HG02973 (cell line): ENCODE measurements around the gene POU2AF1.
"Not testable (repeated sequence)": the region's sequence is repeated elsewhere in the genome, so short reads cannot be mapped to it uniquely, and the experiment has no call there.

Experiments used
- ATAC-seq: cut with Tn5 transposase; IDR thresholded peaks from one replicate; pipeline ENCODE4 v1.9.1; 2021; ENCODE audit warnings: moderate library complexity; ENCODE audit not compliant: unreplicated experiment

The POU2AF1 gene

DNA sequence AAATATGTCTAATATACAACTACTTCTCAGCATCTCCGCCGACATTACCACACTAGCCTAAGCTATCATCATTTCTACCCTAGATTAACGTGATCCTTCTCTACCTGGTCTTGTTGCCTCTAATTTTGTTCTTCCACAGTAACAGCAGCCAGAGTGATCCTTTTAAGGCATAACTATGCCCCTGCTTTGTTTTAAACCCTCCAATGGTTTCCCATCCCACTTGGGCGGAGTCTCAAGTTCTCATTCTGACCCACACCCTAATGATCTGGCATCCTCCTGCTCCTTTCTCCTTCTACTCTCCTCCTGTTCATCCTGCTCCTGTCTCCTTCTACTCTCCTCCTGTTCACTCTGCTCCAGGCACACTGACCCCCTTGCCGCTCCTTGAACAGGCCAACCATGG lies 31.9 kb upstream of the POU2AF1 start:
- ATAC-seq = no peak

DNA sequence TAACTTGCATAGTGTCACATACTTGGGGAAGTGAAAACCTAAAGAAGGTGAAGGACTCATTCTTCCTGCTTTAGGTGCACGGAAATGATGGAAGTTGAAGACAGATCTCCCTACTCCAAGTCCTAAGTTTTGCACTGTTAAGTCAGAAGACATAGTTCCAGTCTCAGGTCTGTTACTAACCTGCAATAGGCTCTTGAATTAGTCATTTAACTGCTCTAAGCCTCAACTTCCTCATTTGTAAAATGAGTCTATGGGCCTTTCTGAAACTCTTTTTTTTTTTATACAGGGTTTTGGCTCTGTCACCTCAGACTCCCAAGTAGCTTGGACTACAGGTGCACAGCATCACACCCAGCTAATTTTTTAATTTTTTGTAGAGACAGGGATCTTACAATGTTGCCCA lies 30.8 kb upstream of the POU2AF1 start:
- ATAC-seq = peak; percentile 75

GRCh38 chr11:111408789-111409727 lies 30.0 kb upstream of the POU2AF1 start:
- peak; percentile 33 for ATAC-seq

GRCh38 chr11:111407652-111408051 lies 28.6 kb upstream of the POU2AF1 start:
- ATAC-seq = no peak

DNA sequence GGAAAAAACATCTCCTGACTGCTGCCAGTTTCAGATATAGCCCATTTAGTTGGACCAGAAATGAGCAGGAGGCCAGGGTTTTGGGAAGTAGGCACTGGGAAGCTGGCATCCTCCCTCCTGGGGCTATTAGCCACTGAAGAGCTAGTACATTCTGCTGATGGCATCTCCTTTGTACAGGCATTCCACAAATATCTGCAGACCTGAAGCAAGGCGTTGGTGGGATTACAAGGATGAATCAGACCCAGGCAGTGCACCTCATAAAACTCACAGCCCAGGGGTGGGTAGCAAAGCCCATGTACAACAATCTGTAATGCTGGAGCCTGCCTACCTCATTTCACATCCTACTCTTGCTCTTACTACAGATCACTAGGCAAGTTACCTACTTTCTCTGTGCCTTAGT lies 27.5 kb upstream of the POU2AF1 start:
- ATAC-seq = no peak

- no peak for ATAC-seq
Observed at GRCh38 chr11:111406091-111406490, 27.0 kb upstream of the POU2AF1 start.

DNA sequence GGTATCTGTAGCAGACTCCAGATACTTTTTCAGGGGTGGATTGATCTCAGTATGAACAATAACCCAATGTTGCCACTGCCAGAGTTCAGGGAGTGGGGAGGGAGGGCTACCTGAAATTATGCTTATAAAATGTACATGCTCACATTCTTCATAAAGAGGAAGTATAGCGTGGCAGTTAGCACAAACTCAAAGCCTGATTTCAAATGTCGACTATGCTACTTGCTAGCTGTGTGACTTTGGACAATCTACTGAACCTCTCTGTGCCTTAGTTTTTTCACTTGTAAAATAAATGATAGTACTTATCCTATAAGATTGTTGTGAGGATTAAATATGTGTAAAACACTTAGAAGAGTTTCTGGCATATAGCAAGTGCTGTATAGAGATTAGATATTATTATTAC lies 26.5 kb upstream of the POU2AF1 start:
- ATAC-seq = no peak

GRCh38 chr11:111403051-111403726 lies 24.1 kb upstream of the POU2AF1 start:
- ATAC-seq = no peak

DNA sequence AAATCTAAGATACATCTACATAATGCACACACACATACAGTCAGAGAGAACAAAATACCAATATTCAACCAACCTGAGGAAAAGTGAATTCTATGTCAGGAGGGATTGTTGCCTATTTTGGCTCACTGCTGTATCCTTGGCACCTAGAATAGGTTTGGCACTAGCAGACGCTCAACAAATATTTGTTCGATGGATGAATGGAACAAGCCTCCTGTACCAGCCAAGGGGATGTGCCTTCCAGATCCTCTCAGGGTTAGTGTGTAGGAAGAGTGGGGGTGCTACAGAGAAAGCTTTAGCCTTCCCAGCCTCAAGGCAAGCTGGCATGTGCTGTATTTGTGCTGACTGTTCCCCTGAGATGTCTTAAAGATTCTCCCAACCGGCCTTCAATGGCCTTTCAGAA lies 23.3 kb upstream of the POU2AF1 start:
- no peak for ATAC-seq

GRCh38 chr11:111401957-111402356 lies 22.9 kb upstream of the POU2AF1 start:
- not testable (repeated sequence) for ATAC-seq

DNA sequence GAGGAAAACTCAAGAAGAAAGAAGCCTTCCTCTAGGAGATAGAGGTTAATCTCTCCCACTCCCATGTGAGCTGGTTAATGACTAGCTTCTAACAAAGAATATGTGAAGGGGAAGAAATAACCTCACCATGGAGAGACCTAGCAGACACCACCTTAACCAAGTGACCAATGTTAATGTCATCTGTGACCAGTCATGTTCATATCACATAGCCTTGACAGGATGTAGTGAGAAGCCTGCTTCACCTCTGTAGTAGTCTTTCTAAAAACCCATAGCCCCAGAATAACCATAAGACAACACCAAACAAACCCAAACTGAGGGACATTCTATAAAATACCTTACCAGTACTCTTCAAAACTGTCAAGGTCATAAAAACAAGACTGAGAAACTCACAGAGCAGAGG lies 21.5 kb upstream of the POU2AF1 start:
- no peak for ATAC-seq

DNA sequence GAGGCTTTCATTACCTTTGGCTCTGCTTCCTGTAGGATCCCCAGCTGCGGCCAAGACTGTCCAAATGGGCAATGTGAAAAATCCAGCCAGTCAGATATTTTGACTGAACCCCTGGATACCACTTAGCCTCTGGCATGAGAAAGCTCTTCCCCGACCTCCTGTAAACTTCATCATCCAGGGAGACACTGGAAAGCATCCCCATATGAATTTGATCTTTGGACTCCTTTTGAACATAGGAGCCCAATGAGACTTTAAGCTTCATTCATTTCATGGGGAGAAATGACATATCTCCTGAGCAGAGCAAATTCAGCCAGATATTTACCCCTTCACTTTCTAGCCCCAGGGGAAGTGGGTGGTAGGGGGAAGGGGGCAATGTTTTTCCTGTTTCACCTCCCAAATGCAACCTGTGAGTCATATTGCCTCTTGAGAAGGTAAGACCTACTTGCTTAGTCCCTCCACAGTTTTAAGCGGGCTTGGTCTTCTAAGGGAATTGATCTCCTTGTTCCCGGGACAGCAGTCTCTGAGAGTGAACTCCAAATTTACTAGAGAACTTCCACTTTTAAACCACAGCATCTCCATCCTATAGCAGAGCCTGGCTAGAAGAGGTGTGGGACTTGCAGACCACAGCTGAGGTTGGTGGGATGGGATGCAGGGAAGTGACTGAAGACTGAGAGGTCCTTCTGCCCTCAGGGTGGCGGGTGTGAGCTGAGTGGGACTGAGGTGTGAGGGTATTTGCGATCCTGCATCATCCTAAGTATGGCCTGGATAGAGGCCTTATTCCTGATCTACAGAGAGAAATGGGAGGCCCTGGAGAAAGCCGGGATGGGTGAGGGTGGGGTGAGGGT lies 20.3 kb upstream of the POU2AF1 start:
- no peak for ATAC-seq

- no peak for ATAC-seq
Observed at GRCh38 chr11:111397034-111397433, 18.0 kb upstream of the POU2AF1 start.

DNA sequence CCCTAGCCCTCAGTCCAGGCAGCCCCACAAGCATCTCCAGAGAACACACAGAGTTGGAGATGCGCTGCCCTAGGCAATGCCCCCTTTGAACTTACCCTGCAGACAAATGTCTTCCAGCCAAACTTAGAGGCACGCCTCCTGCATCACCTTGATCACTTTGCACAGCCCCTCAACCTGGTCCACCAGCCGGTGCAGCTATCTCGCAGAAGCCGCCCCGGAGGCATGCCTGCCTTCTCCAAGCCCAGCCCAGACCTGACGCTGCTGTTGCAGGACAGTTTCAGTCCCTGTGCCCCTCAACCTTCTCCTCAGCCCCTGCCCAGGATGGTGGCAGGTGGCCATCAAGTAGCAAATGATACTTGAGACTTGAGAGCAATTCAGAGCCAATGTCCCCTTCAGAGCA lies 16.7 kb upstream of the POU2AF1 start:
- no peak for ATAC-seq

DNA sequence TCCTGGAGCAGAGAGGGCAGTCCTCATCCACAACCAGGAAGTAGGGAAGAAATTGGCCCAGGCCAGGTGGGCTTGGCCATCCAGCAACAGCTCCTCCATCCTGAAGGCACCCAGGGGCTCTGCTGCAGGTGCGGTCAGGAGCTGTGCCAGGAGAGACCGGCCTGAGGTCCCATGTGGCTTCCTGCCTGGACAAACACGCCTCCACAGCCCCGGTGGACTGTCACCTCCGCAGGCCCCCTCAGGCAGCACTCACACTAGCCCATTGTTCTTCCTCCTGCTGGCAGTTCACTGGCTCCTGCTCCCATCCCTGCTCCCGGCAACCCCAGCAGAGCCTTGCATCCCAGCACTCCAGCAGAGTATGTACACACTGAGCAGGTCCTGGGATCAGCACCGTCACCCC lies 16.0 kb upstream of the POU2AF1 start:
- ATAC-seq = no peak

DNA sequence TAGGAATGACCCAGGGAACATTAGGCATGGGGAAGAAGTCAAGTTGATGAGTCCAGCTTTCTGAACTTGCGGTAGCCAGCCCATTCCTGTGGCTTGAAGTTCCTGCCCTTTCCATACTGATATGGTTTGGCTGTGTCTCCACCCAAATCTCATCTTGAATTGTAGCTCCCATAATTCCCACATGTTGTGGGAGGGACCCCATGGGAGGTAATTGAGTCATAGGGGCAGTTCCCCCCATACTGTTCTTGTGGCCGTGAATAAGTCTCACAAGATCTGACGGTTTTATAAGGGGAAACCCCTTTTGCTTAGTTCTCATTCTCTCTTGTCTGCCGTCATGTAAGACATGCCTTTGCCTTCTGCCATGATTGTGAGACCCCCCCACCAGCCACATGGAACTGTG lies 15.1 kb upstream of the POU2AF1 start:
- ATAC-seq = not testable (repeated sequence)

DNA sequence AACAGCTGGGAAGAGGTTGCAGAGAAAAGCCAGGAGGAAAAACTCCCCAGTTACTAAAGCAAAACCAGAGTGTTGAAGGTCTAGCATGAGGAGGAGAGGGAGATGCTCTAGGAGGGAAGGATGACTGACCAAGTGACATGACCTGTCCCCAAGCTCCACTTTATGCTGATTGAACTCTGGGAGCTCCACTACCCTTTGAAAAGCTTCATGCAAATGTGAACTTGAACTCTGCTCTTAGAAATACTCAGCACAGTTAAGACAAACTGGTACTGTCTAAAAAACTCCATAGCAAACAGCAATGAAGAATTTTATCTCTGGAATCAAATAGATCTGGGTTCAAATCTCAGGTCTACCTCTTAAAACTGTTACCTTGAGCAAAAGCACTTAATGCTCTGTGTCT lies 14.5 kb upstream of the POU2AF1 start:
- no peak for ATAC-seq

DNA sequence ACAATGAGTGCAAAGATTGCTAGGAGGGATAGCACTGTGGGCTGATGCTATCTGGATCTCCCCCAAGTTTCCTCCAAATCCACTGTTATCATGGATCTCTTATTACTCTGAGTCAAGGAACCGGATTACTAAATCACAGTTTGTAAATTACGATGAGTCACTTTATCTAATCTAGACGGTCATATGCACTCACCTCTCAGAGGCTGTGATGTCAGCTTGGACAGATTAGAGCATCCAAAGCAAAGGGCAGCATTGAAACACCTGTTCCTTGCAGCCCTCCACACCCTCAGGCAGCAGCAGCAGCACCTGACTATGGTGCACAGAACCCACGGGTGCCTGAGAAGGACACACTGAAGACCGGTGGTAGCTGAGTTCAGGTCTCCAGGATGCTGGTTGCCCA lies 14.0 kb upstream of the POU2AF1 start:
- no peak for ATAC-seq

GRCh38 chr11:111392552-111392951 lies 13.5 kb upstream of the POU2AF1 start:
- no peak for ATAC-seq

DNA sequence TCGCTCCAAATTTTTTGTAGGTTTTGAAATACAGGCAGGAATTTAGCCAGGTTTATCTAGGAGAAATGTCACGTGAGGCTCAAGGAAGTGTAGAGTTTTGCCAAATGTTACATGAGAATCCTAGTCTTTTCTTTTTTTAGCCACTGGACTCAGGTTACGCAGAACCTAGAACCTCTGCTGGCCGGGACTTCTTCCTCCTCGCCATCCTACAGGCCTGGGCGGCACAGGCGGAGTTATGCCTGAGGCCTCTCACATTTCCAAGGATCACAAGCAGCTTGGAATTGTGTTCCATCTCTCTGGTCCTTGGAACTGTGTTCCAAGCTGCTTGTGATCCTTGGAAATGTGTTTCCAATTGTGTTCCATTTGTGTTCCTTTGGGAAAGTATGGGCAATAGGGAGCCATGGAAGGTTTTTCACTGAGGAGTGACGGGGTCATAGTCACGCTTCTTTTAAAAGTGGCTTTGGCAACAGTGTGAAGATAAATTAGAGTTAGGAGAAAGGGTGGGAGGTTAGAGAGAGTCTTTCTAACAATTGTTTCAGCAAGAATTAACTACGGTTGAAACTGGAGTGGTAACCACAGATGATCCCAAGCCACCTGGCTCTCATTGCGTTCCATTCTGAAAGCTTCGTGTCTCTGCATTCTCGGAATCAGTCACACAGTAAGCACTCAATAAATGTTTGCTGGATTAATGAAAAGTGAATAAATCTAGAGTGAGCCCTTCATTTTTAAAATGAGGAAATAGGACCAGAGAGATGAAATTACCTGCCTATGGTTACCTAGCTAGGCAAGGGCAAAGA lies 12.5 kb upstream of the POU2AF1 start:
- ATAC-seq = no peak

DNA sequence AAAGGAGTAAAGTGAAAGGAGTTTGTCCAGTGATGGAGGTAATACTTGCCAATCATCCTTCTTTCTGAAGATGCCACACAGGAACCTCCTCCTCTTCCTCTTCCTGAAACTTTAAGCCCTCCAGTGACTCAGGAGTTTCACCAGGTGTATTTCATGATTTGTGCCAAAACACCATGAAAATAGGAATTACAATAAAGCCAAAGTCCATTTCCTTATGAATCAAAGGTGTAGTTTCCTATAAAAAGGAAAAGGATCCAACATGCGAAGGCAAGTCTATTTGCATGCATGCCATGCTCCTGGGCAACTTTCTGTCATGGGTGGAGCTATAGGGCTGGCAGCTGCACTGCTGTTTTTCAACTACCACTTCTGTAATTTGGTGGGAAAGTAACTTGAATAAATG lies 9.8 kb upstream of the POU2AF1 start:
- ATAC-seq = no peak
